Peyer's patch (tissue), 4 donors: Measurements from ENCODE around the gene PPCS.

Source experiments
- POLR2A ChIP-seq, 2 donors: fragments of 450-650 bp; IDR thresholded peaks; one replicate each; pipeline ENCODE4 v1.5.1; 2017; ENCODE audit warnings: antibody characterized with exemption in 2 of 2, mild to moderate bottlenecking in 2 of 2, moderate library complexity in 2 of 2
- TF ChIP-seq, protein P1 (sequence below), 6 experiments: fragments of 450-650 bp in 4 of 6; fragments of 200-600 bp in 2 of 6; sonication (generic) in 1 of 6; IDR thresholded peaks; one replicate each; pipeline ENCODE4 v1.5.1; 2017 to 2019; ENCODE audit warnings: antibody characterized with exemption in 6 of 6, mild to moderate bottlenecking in 3 of 6, moderate library complexity in 1 of 6

GRCh38 chr1:42419126-42419821, 37.1 kb upstream of the PPCS start:
- TF ChIP-seq, protein P1, sequence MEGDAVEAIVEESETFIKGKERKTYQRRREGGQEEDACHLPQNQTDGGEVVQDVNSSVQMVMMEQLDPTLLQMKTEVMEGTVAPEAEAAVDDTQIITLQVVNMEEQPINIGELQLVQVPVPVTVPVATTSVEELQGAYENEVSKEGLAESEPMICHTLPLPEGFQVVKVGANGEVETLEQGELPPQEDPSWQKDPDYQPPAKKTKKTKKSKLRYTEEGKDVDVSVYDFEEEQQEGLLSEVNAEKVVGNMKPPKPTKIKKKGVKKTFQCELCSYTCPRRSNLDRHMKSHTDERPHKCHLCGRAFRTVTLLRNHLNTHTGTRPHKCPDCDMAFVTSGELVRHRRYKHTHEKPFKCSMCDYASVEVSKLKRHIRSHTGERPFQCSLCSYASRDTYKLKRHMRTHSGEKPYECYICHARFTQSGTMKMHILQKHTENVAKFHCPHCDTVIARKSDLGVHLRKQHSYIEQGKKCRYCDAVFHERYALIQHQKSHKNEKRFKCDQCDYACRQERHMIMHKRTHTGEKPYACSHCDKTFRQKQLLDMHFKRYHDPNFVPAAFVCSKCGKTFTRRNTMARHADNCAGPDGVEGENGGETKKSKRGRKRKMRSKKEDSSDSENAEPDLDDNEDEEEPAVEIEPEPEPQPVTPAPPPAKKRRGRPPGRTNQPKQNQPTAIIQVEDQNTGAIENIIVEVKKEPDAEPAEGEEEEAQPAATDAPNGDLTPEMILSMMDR (IDR thresholded peaks at IDR 0.05) = no peak
- TF ChIP-seq POLR2A (IDR thresholded peaks at IDR 0.05) = no peak
